Trophoblast cell (in vitro differentiated cells and primary cell): ENCODE results near the gene ATP9B.
"Not testable (repeated sequence)": the region's sequence is repeated elsewhere in the genome, so short reads cannot be mapped to it uniquely, and the experiment has no call there.

Experiments
- DNase-seq, 2 donors: peaks; one replicate each; pipeline ENCODE4 v3.0.0-alpha.2; 2016
- H2AFZ ChIP-seq: 2 replicates; pipeline ENCODE4 v1.6.1; 2013; ENCODE audit warnings: low read length, moderate library complexity, mild to moderate bottlenecking; ENCODE audit not compliant: insufficient read depth, poor library complexity
- H2AK5ac ChIP-seq: 2 replicates; pipeline ENCODE4 v1.6.1; 2013; ENCODE audit warnings: mild to moderate bottlenecking, low read length
- H2BK120ac ChIP-seq: 2 replicates; pipeline ENCODE4 v1.6.1; 2013; ENCODE audit warnings: low read length, mild to moderate bottlenecking, moderate library complexity; ENCODE audit not compliant: insufficient read depth, poor library complexity
- H2BK12ac ChIP-seq: 2 replicates; pipeline ENCODE4 v1.6.1; 2013; ENCODE audit warnings: mild to moderate bottlenecking, low read length, moderate library complexity
- H2BK5ac ChIP-seq: 2 replicates; pipeline ENCODE4 v1.6.1; 2013; ENCODE audit warnings: low read length, low read depth, moderate library complexity, mild to moderate bottlenecking; ENCODE audit not compliant: poor library complexity
- H3K14ac ChIP-seq: 2 replicates; pipeline ENCODE4 v1.6.1; 2013; ENCODE audit warnings: mild to moderate bottlenecking, low read length
- H3K18ac ChIP-seq: 2 replicates; pipeline ENCODE4 v1.6.1; 2013; ENCODE audit warnings: mild to moderate bottlenecking, low read length
- H3K23ac ChIP-seq: 2 replicates; pipeline ENCODE4 v1.6.1; 2013; ENCODE audit warnings: low read length
- H3K27ac ChIP-seq: 2 replicates; pipeline ENCODE4 v1.5.1; 2013; ENCODE audit warnings: low read depth, mild to moderate bottlenecking, inconsistent platforms, low read length, moderate library complexity
- H3K27me3 ChIP-seq: 2 replicates; pipeline ENCODE4 v1.6.1; 2013; ENCODE audit warnings: inconsistent platforms, mild to moderate bottlenecking, low read length, moderate library complexity; ENCODE audit not compliant: insufficient read depth
- H3K36me3 ChIP-seq, 2 experiments: 1 replicate in 1 of 2; 2 replicates in 1 of 2; pipeline ENCODE4 v1.6.1; 2013; ENCODE audit warnings: low read length in 2 of 2, mild to moderate bottlenecking in 2 of 2, moderate library complexity in 1 of 2; ENCODE audit not compliant: insufficient read depth in 2 of 2, control insufficient read depth in 1 of 2
- H3K4ac ChIP-seq: 2 replicates; pipeline ENCODE4 v1.6.1; 2013; ENCODE audit warnings: low read depth, mild to moderate bottlenecking, low read length, moderate library complexity
- H3K4me1 ChIP-seq, 2 experiments: 1 replicate in 1 of 2; 2 replicates in 1 of 2; pipeline ENCODE4 v1.6.1; 2013; ENCODE audit warnings: low read length in 2 of 2, mild to moderate bottlenecking in 2 of 2, moderate library complexity in 1 of 2; ENCODE audit not compliant: insufficient read depth in 2 of 2, control insufficient read depth in 1 of 2
- H3K4me2 ChIP-seq: 2 replicates; pipeline ENCODE4 v1.6.1; 2013; ENCODE audit warnings: inconsistent platforms, mild to moderate bottlenecking, low read length, moderate library complexity
- H3K4me3 ChIP-seq: 2 replicates; pipeline ENCODE4 v1.5.1; 2013; ENCODE audit warnings: mild to moderate bottlenecking, low read depth, low read length, inconsistent platforms
- H3K79me1 ChIP-seq: one replicate; pipeline ENCODE4 v1.6.1; 2013; ENCODE audit warnings: low read length
- H3K79me2 ChIP-seq: 2 replicates; pipeline ENCODE4 v1.6.1; 2013; ENCODE audit warnings: low read length, mild to moderate bottlenecking; ENCODE audit not compliant: control insufficient read depth, insufficient read depth, poor library complexity
- H3K9ac ChIP-seq: 2 replicates; pipeline ENCODE4 v1.6.1; 2013; ENCODE audit warnings: mild to moderate bottlenecking, low read length
- H3K9me3 ChIP-seq: 2 replicates; pipeline ENCODE4 v1.6.1; 2013; ENCODE audit warnings: low read depth, mild to moderate bottlenecking, control low read depth, inconsistent platforms, low read length; ENCODE audit not compliant: insufficient read depth
- H4K12ac ChIP-seq: 2 replicates; pipeline ENCODE4 v1.6.1; 2013; ENCODE audit warnings: low read depth, mild to moderate bottlenecking, low read length, moderate library complexity
- H4K8ac ChIP-seq: 2 replicates; pipeline ENCODE4 v1.6.1; 2013; ENCODE audit warnings: low read depth, mild to moderate bottlenecking, low read length, moderate library complexity
- H4K91ac ChIP-seq: one replicate; pipeline ENCODE4 v1.6.1; 2013; ENCODE audit warnings: low read depth, mild to moderate bottlenecking, low read length, moderate library complexity
- WGBS: extraction: QIAGEN DNeasy Blood & Tissue Kit; methylation state at CpG from one replicate; pipeline ENCODE4 v1.1.7; 2013; ENCODE audit warnings: missing lambda C conversion rate; ENCODE audit not compliant: insufficient read length, insufficient coverage; ENCODE audit errors: extremely low coverage; 5-methylcytosine and 5-hydroxymethylcytosine counted together

Gene ATP9B

GRCh38 chr18:79373736-79374135, 304.5 kb downstream of the ATP9B start:
- no peaks in the 10 kb centered on the region for H3K4me1 ChIP-seq
- no peak overlapping the region for H2BK5ac ChIP-seq
- peaks cover 8 to 9% of the 10 kb centered on the region in 2 experiments for H3K36me3 ChIP-seq
- H3K18ac ChIP-seq = no peak overlapping the region
- no peak overlapping the region for H3K4me2 ChIP-seq
- DNase-seq = no peak
- H3K27ac ChIP-seq = no peak overlapping the region
- H3K79me1 ChIP-seq = no peaks in the 10 kb centered on the region
- no peak overlapping the region for H2BK12ac ChIP-seq
- H4K12ac ChIP-seq = no peak overlapping the region
- H3K4ac ChIP-seq = no peak overlapping the region
- H2AFZ ChIP-seq = no peak overlapping the region
- no peaks in the 10 kb centered on the region for H3K9me3 ChIP-seq
- no peak overlapping the region for H2AK5ac ChIP-seq
- H3K27me3 ChIP-seq = no peaks in the 10 kb centered on the region
- no peak overlapping the region for H3K23ac ChIP-seq
- no peak overlapping the region for H2BK120ac ChIP-seq
- no CpG with 5 or more reads among the region's 17 CpGs for WGBS
- no peaks in the 10 kb centered on the region for H3K79me2 ChIP-seq
- no peak overlapping the region for H4K8ac ChIP-seq
- H4K91ac ChIP-seq = no peak overlapping the region
- H3K14ac ChIP-seq = no peak overlapping the region
- no peak overlapping the region for H3K4me3 ChIP-seq
- no peak overlapping the region for H3K9ac ChIP-seq

GRCh38 chr18:79374408-79375171, 305.4 kb downstream of the ATP9B start:
- no peak for DNase-seq
- no peak overlapping the region for H2AK5ac ChIP-seq
- no peak overlapping the region for H3K23ac ChIP-seq
- H2BK5ac ChIP-seq = no peak overlapping the region
- peaks cover 8 to 9% of the 10 kb centered on the region in 2 experiments for H3K36me3 ChIP-seq
- no peak overlapping the region for H2BK120ac ChIP-seq
- no peak overlapping the region for H3K9ac ChIP-seq
- H3K27ac ChIP-seq = no peak overlapping the region
- H3K27me3 ChIP-seq = no peaks in the 10 kb centered on the region
- no peak overlapping the region for H4K12ac ChIP-seq
- H4K8ac ChIP-seq = no peak overlapping the region
- no peak overlapping the region for H3K4me3 ChIP-seq
- no peak overlapping the region for H3K4me2 ChIP-seq
- no peak overlapping the region for H2AFZ ChIP-seq
- no peaks in the 10 kb centered on the region for H3K4me1 ChIP-seq
- H3K18ac ChIP-seq = no peak overlapping the region
- H3K79me1 ChIP-seq = no peaks in the 10 kb centered on the region
- no peak overlapping the region for H3K14ac ChIP-seq
- no peak overlapping the region for H3K4ac ChIP-seq
- no peaks in the 10 kb centered on the region for H3K9me3 ChIP-seq
- WGBS = no CpG with 5 or more reads among the region's 32 CpGs
- H4K91ac ChIP-seq = no peak overlapping the region
- no peak overlapping the region for H2BK12ac ChIP-seq
- H3K79me2 ChIP-seq = no peaks in the 10 kb centered on the region

GRCh38 chr18:79375441-79376154, 306.4 kb downstream of the ATP9B start:
- WGBS = no CpG with 5 or more reads among the region's 10 CpGs

GRCh38 chr18:79376661-79377060, 307.5 kb downstream of the ATP9B start:
- H3K4me3 ChIP-seq, H3K9ac ChIP-seq, H3K36me3 ChIP-seq, H3K79me2 ChIP-seq, H2BK5ac ChIP-seq, H4K8ac ChIP-seq, H3K4me1 ChIP-seq, H3K14ac ChIP-seq, H3K27me3 ChIP-seq, H4K12ac ChIP-seq, H3K79me1 ChIP-seq, H3K18ac ChIP-seq, H3K4ac ChIP-seq, H4K91ac ChIP-seq, H2AK5ac ChIP-seq, H2AFZ ChIP-seq, H3K23ac ChIP-seq, DNase-seq, H3K9me3 ChIP-seq, H2BK12ac ChIP-seq, H2BK120ac ChIP-seq, H3K27ac ChIP-seq, H3K4me2 ChIP-seq: not testable (repeated sequence)
- WGBS = no CpG with 5 or more reads among the region's 12 CpGs

More at GRCh38 chr18:79375441-79376154, 306.4 kb downstream of the ATP9B start:
- H3K18ac ChIP-seq = no peak overlapping the region
- H4K91ac ChIP-seq = no peak overlapping the region
- peaks cover 8 to 9% of the 10 kb centered on the region in 2 experiments for H3K36me3 ChIP-seq
- no peaks in the 10 kb centered on the region for H3K4me1 ChIP-seq
- H3K27me3 ChIP-seq = no peaks in the 10 kb centered on the region
- H3K27ac ChIP-seq = no peak overlapping the region
- H3K4ac ChIP-seq = no peak overlapping the region
- no peak overlapping the region for H2AFZ ChIP-seq
- H3K4me2 ChIP-seq = no peak overlapping the region
- H3K79me2 ChIP-seq = no peaks in the 10 kb centered on the region
- no peak overlapping the region for H2BK120ac ChIP-seq
- H4K12ac ChIP-seq = no peak overlapping the region
- no peak overlapping the region for H4K8ac ChIP-seq
- no peak for DNase-seq
- no peaks in the 10 kb centered on the region for H3K9me3 ChIP-seq
- no peak overlapping the region for H3K23ac ChIP-seq
- H2BK5ac ChIP-seq = no peak overlapping the region
- no peak overlapping the region for H3K4me3 ChIP-seq
- H2AK5ac ChIP-seq = no peak overlapping the region
- H3K14ac ChIP-seq = no peak overlapping the region
- no peak overlapping the region for H3K9ac ChIP-seq
- H2BK12ac ChIP-seq = no peak overlapping the region
- H3K79me1 ChIP-seq = no peaks in the 10 kb centered on the region
